ENCODE measurements around the gene EML4.

GRCh38 chr2:42129487-42129852, 39.7 kb upstream of the EML4 start:
- no peak for TF ChIP-seq POLR2A (IDR thresholded peaks at IDR 0.05)
- no peak for TF ChIP-seq CTCF (IDR thresholded peaks at IDR 0.05)

Data from adrenal gland (tissue), 5 donors.